Psoas muscle (tissue), 8 donors: ENCODE results near the gene DMD. TPM values are rescaled to one million over a fixed set of nuclear protein-coding genes. Genes with fewer than 3 reads are reported as not detected.

Experiments used
- ATAC-seq, 4 donors: fragments of 200-7000 bp; cut with Tn5 transposase; one replicate each; pipeline ENCODE4 v1.9.1; 2020; ENCODE audit warnings: moderate library complexity in 3 of 4, mild to moderate bottlenecking in 2 of 4
- DNase-seq, 2 donors: peaks; one replicate each; pipeline ENCODE4 v3.0.0-alpha.2; 2020
- H3K27ac ChIP-seq: fragments of 200-600 bp; one replicate; pipeline ENCODE4 v1.8.0; 2022
- H3K27me3 ChIP-seq, 3 donors: fragments of 200-600 bp in 1 of 3; one replicate each; pipeline versions ENCODE4 v1.6.1 to v1.8.0; 2013 to 2022; ENCODE audit warnings: low read length in 2 of 3, mild to moderate bottlenecking in 2 of 3, moderate library complexity in 1 of 3; ENCODE audit not compliant: insufficient read depth in 3 of 3
- H3K36me3 ChIP-seq, 2 donors: fragments of 200-600 bp in 1 of 2; one replicate each; pipeline versions ENCODE4 v1.6.1 to v1.8.0; 2013 to 2022; ENCODE audit warnings: low read depth in 1 of 2, mild to moderate bottlenecking in 1 of 2, moderate library complexity in 1 of 2; ENCODE audit not compliant: insufficient read depth in 1 of 2
- H3K4me1 ChIP-seq: fragments of 200-600 bp; one replicate; pipeline ENCODE4 v1.8.0; 2022
- H3K4me3 ChIP-seq: fragments of 200-600 bp; one replicate; pipeline ENCODE4 v1.8.0; 2022; ENCODE audit warnings: mild to moderate bottlenecking
- H3K9me3 ChIP-seq: fragments of 200-600 bp; one replicate; pipeline ENCODE4 v1.8.0; 2022
- WGBS, 3 donors: extraction: QIAGEN DNeasy Blood & Tissue Kit; methylation state at CpG; one replicate each; pipeline versions ENCODE4 v1.1.6 to v1.1.7; 2013; 5-methylcytosine and 5-hydroxymethylcytosine counted together
- intact Hi-C, 2 donors: fragments of 100-400 bp; cut with DNase I; formaldehyde crosslinking; loops; one replicate each; pipeline versions ENCODE4 v1.11.0 to v1.14.2; 2022
- polyA plus RNA-seq, 3 donors: library from polyadenylated mRNA; stranded (reverse); fragments of 200-250 nt; gene quantifications; one replicate each; pipeline ENCODE4 v1.2.3, GENCODE V29; 2013
- total RNA-seq, 4 donors: library from RNA; stranded (reverse); fragmentation: NEBNext Ultra II Directional in 2 of 4; extraction: Animal tissue kit (Norgen Biotek cat#: 25700) in 2 of 4; gene quantifications; one replicate each; pipeline versions ENCODE4 v1.2.1 to v1.2.4, GENCODE V29; 2021 to 2023
- TF ChIP-seq, protein P1 (sequence below): fragments of 200-600 bp; IDR thresholded peaks from one replicate; pipeline ENCODE4 v1.8.0; 2022; ENCODE audit warnings: antibody characterized with exemption
- donor health status: healthy with polysubstance abuse.
- donor health status: DM: no; HTN: no; CAD: no; lungs with moderate emphysema.
- donor health status: Bipolar disorder and iron deficiency.
- donor health status: healthy.
- donor health status: DM: yes; HTN: yes; CAD: no.
- donor health status: DM: no; HTN: no; CAD: no.
- donor health status: DM: no; HTN: no; CAD: no.
- donor health status: DM: yes; HTN: yes; CAD: no.

Gene DMD
- total and polyA plus RNA-seq, 7 donors, result 6.8 to 170 (median 86.5) TPM

DNA sequence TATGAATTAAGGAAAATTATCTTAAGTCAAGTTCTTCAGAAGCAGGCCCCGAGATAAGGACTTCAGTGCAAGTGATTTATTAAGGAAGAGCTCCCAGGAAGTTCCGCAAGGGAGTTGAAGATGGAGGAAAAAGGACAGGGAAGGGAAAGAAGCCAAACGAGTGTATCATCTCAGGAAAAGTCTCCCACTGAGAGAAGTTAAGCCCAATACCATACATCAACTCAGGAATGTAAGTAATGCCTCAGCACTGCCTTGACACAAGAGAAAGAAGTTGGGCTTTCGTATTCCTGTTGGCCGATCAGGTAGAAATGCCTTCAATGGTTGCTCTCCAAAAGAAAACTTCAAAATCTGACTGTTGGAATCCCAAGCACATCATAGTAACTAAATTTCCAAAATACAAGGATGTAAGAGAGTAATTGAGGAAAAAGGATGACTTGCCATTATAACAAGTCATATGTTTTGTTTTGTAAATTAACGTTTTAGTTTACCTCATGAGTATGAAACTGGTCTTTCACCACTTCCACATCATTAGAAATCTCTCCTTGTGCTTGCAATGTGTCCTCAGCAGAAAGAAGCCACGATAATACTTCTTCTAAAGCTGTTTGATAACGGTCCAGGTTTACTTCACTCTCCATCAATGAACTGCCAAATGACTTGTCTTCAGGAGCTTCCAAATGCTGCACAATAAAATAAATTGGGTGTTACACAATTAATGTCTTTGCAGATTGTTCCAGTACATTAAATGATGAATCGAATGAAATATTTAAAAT, 566.7 kb downstream of the DMD start:
- H3K4me1 ChIP-seq, result no peaks in the 10 kb centered on the region
- 68 to 77% (median 75%) methylated on average over 9 of the region's 9 CpGs for WGBS, 3 donors
- H3K9me3 ChIP-seq, result no peaks in the 10 kb centered on the region
- no peaks in the 10 kb centered on the region for H3K27me3 ChIP-seq
- H3K36me3 ChIP-seq, result peaks cover 0 to 20% of the 10 kb centered on the region in 2 donors
- ATAC-seq (no peak), DNase-seq (no peak)
- H3K4me3 ChIP-seq, result no peak overlapping the region
- intact Hi-C loops, result no loop called here
- no peak overlapping the region for H3K27ac ChIP-seq
- TF ChIP-seq, protein P1, sequence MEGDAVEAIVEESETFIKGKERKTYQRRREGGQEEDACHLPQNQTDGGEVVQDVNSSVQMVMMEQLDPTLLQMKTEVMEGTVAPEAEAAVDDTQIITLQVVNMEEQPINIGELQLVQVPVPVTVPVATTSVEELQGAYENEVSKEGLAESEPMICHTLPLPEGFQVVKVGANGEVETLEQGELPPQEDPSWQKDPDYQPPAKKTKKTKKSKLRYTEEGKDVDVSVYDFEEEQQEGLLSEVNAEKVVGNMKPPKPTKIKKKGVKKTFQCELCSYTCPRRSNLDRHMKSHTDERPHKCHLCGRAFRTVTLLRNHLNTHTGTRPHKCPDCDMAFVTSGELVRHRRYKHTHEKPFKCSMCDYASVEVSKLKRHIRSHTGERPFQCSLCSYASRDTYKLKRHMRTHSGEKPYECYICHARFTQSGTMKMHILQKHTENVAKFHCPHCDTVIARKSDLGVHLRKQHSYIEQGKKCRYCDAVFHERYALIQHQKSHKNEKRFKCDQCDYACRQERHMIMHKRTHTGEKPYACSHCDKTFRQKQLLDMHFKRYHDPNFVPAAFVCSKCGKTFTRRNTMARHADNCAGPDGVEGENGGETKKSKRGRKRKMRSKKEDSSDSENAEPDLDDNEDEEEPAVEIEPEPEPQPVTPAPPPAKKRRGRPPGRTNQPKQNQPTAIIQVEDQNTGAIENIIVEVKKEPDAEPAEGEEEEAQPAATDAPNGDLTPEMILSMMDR, result no peak

DNA sequence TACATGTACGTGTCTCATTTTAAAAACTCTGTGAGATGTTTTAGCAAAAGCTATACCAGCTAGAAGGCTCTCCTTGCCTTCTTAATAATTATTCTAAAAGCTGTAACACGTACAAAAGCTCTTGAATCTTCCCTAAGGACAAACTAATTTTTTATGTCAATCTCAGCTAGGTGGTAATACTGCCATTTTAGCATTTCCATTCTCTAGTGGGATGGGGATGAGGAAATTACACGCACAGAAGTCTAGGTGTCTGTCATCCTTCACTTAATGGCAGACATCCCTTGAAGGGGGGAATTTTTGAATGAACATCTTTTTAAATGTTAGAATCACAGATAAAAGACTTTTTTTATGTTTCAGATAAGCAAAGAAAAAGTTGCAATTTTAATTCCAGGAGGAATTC, 569.1 kb downstream of the DMD start:
- no peaks in the 10 kb centered on the region for H3K9me3 ChIP-seq
- no peak for ATAC-seq
- WGBS, 3 donors, result 68 to 92% (median 89%) methylated on average over 3 of the region's 3 CpGs

DNA sequence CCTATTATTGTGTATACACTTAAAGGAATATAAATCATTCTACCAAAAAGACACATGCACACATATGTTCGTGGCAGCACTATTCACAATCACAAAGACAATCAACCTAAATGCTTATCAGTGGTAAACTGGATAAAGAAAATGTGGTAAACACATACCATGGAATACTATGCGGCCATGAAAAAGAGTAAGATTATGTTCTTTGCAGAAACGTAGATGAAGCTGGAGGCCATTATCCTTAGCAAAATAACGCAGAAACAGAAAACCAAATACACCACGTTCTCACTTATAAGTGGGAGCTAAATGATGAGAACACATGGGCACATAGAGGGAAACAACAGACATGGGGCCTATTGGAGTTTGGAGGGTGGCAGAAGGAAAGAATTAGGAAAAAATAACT, 593.2 kb downstream of the DMD start:
- H3K9me3 ChIP-seq, result no peaks in the 10 kb centered on the region
- TF ChIP-seq, protein P1, result no peak
- H3K4me1 ChIP-seq, result peaks cover 9% of the 10 kb centered on the region
- H3K36me3 ChIP-seq, result no peaks in the 10 kb centered on the region
- H3K27me3 ChIP-seq, result no peaks in the 10 kb centered on the region
- no peak overlapping the region for H3K27ac ChIP-seq
- H3K4me3 ChIP-seq, result no peak overlapping the region
- WGBS, 3 donors, result 78 to 91% (median 86%) methylated on average over 5 of the region's 5 CpGs
- intact Hi-C loops, result no loop called here
- no peak for DNase-seq
- no peak for ATAC-seq

More for the DNA sequence above, 569.1 kb downstream of the DMD start:
- intact Hi-C loops, result no loop called here
- Histone ChIP-seq H3K27ac (no peak overlapping the region), H3K4me1 (no peaks in the 10 kb centered on the region), H3K36me3 (peaks cover 0 to 20% of the 10 kb centered on the region in 2 donors), H3K4me3 (no peak overlapping the region), H3K27me3 (no peaks in the 10 kb centered on the region)
- no peak for DNase-seq
- TF ChIP-seq, protein P1, result no peak

DNA sequence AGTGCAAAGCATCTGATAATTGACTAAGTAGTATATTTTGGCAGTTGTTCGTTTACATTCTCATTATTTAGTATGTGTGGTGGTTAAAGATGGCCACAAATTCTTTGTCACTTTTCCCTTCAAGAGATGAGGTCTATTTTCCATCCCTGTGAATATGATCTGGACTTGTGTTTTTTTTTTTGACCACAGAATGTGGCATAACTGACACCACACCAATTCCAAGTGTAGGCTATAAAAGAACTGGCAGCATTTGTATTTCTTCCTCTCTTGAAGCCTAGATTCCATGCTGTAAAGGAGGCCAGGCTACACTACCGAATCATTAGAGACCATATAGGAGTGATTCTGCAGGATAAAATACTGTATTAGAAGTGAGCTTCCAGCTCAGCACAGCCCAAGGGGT, 596.6 kb downstream of the DMD start:
- no peak overlapping the region for H3K27ac ChIP-seq
- no peaks in the 10 kb centered on the region for H3K27me3 ChIP-seq
- no peaks in the 10 kb centered on the region for H3K9me3 ChIP-seq
- TF ChIP-seq, protein P1, result no peak
- intact Hi-C loops, result no loop called here
- no peak overlapping the region for H3K4me3 ChIP-seq
- 38 to 61% (median 46%) methylated on average over 2 of the region's 2 CpGs for WGBS, 3 donors
- ATAC-seq, result peak in 3 of 4 donors; percentile 22 to 65 (median 38)
- H3K4me1 ChIP-seq, result peaks cover 9% of the 10 kb centered on the region
- no peaks in the 10 kb centered on the region for H3K36me3 ChIP-seq
- DNase-seq, result no peak

DNA sequence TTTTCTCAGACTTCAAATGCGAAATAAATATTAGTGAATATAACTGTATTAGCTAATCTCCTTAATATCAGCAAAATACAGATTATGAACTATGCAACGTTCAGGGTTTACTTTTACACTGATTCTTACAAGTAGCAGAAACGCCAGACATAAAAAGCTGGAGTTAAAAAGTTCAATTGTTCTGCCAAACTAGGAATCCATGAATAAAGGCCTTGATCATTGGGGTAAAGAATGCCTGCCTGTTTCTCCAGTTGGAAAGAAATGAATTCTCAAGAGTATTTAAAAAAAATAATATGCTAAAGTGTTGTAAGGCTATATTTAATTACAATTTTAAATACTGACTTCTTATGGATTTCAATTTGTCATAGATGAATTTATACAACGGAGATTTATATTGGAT, 612.2 kb downstream of the DMD start:
- intact Hi-C loops, result no loop called here
- peaks cover 0 to 5% of the 10 kb centered on the region in 2 donors for H3K36me3 ChIP-seq
- no peak overlapping the region for H3K4me3 ChIP-seq

More for the DNA sequence above, 612.2 kb downstream of the DMD start:
- DNase-seq (no peak), ATAC-seq (no peak)
- no peaks in the 10 kb centered on the region for H3K9me3 ChIP-seq
- TF ChIP-seq, protein P1, result no peak
- H3K27ac ChIP-seq, result no peak overlapping the region
- WGBS, 3 donors, result 53 to 63% (median 56%) methylated on average over 4 of the region's 4 CpGs
- H3K4me1 ChIP-seq, result no peaks in the 10 kb centered on the region
- no peaks in the 10 kb centered on the region for H3K27me3 ChIP-seq
